NCI-H774 (cell line): ENCODE results near the gene DCDC2C.
"Not testable (repeated sequence)": the region's sequence is repeated elsewhere in the genome, so short reads cannot be mapped to it uniquely, and the experiment has no call there.

Experiments used
- DNase-seq: peaks from one replicate; lab custom pipeline; 2025; lab: John Stamatoyannopoulos, UW

The DCDC2C gene

GRCh38 chr2:3703236-3703756 is at the start of gene DCDC2C:
DCDC2C (plus strand) TSS chr2:3703575; CDS start chr2:3703752, 177 bp downstream.
- no peak for DNase-seq

GRCh38 chr2:3654011-3654410 is 49.4 kb upstream of the DCDC2C start:
- no peak for DNase-seq

- no peak for DNase-seq
These were observed 48.7 kb upstream of the DCDC2C start for GRCh38 chr2:3654531-3655225.

GRCh38 chr2:3655871-3656761 is 47.3 kb upstream of the DCDC2C start:
- no peak for DNase-seq

GRCh38 chr2:3656762-3657721 is 46.3 kb upstream of the DCDC2C start:
- no peak for DNase-seq

- no peak for DNase-seq
These were observed 45.5 kb upstream of the DCDC2C start, which contains the start of gene ALLC for GRCh38 chr2:3657881-3658280. ALLC (plus strand) TSS chr2:3658200; CDS start chr2:3671158, 12,958 bp downstream.

- DNase-seq: peak; percentile 19
These were observed 43.6 kb upstream of the DCDC2C start for GRCh38 chr2:3659447-3660432.

GRCh38 chr2:3660640-3661039 is 42.7 kb upstream of the DCDC2C start:
- DNase-seq: not testable (repeated sequence)

- no peak for DNase-seq
These were observed 42.2 kb upstream of the DCDC2C start for GRCh38 chr2:3661149-3661660.

- DNase-seq: no peak
These were observed 41.1 kb upstream of the DCDC2C start for GRCh38 chr2:3662239-3662638.

GRCh38 chr2:3664118-3664517 is 39.3 kb upstream of the DCDC2C start:
- no peak for DNase-seq

GRCh38 chr2:3664925-3665324 is 38.5 kb upstream of the DCDC2C start:
- DNase-seq: no peak

- DNase-seq: no peak
These were observed 37.3 kb upstream of the DCDC2C start for GRCh38 chr2:3665886-3666612.

- DNase-seq: peak; percentile 18
These were observed 36.8 kb upstream of the DCDC2C start for GRCh38 chr2:3666613-3666975.

GRCh38 chr2:3667151-3667631 is 36.2 kb upstream of the DCDC2C start:
- DNase-seq: peak; percentile 45

GRCh38 chr2:3669656-3670055 is 33.7 kb upstream of the DCDC2C start:
- DNase-seq: no peak

- DNase-seq: no peak
These were observed 33.0 kb upstream of the DCDC2C start for GRCh38 chr2:3670376-3670775.

GRCh38 chr2:3670941-3671340 is 32.4 kb upstream of the DCDC2C start:
- no peak for DNase-seq
